Measurements from ENCODE around the gene THSD8.
A peak's percentile ranks its signal among the peaks of the same experiment; 100 is the strongest.

Gene THSD8

DNA sequence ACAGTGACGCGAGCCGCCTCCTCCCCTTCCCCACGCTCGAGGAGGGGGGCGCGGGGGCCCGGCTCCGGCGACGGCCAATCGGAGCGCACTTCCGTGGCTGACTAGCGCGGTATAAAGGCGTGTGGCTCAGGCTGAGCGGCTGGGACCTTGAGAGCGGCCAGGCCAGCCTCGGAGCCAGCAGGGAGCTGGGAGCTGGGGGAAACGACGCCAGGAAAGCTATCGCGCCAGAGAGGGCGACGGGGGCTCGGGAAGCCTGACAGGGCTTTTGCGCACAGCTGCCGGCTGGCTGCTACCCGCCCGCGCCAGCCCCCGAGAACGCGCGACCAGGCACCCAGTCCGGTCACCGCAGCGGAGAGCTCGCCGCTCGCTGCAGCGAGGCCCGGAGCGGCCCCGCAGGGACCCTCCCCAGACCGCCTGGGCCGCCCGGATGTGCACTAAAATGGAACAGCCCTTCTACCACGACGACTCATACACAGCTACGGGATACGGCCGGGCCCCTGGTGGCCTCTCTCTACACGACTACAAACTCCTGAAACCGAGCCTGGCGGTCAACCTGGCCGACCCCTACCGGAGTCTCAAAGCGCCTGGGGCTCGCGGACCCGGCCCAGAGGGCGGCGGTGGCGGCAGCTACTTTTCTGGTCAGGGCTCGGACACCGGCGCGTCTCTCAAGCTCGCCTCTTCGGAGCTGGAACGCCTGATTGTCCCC, 10.4 kb upstream of the THSD8 start, which contains the start of gene JUNB:
JUNB (plus strand) TSS at position 142 of the 706 bp plus-strand sequence; CDS start at position 428, 286 bp downstream.
- Histone ChIP-seq H3K27ac (peak within 1 kb of the TSS; percentile 98 to 99), H3K9me3 (no peaks in the 10 kb centered on the region), H3K27me3 (no peaks in the 10 kb centered on the region), H3K36me3 (peaks cover 0 to 13% (median 9%) of the 10 kb centered on the region in 3 donors), H3K4me3 (peak within 1 kb of the TSS; percentile 86 to 96), H3K4me1 (peaks cover 0 to 58% (median 48%) of the 10 kb centered on the region in 4 donors)
- intact Hi-C loops (cut with DNase I; ENCODE audit: low total_unique reads), result loop anchor here (2.0 to 10.0 kb wide), 2 partner anchors 13 to 1053 kb away; no protein-coding TSS in a partner anchor
- TF ChIP-seq CTCF (IDR thresholded peaks at IDR 0.05), result peak in 1 of 2 experiments; percentile 26
- DNase-seq, result peak; percentile 95 to 99

DNA sequence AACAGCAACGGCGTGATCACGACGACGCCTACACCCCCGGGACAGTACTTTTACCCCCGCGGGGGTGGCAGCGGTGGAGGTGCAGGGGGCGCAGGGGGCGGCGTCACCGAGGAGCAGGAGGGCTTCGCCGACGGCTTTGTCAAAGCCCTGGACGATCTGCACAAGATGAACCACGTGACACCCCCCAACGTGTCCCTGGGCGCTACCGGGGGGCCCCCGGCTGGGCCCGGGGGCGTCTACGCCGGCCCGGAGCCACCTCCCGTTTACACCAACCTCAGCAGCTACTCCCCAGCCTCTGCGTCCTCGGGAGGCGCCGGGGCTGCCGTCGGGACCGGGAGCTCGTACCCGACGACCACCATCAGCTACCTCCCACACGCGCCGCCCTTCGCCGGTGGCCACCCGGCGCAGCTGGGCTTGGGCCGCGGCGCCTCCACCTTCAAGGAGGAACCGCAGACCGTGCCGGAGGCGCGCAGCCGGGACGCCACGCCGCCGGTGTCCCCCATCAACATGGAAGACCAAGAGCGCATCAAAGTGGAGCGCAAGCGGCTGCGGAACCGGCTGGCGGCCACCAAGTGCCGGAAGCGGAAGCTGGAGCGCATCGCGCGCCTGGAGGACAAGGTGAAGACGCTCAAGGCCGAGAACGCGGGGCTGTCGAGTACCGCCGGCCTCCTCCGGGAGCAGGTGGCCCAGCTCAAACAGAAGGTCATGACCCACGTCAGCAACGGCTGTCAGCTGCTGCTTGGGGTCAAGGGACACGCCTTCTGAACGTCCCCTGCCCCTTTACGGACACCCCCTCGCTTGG, 9.6 kb upstream of the THSD8 start:
- Histone ChIP-seq H3K4me1 (peaks cover 0 to 50% (median 41%) of the 10 kb centered on the region in 4 donors), H3K27ac (peak overlapping the region; percentile 98 to 99), H3K27me3 (no peaks in the 10 kb centered on the region), H3K4me3 (peak overlapping the region; percentile 86 to 96), H3K36me3 (peaks cover 0 to 13% (median 9%) of the 10 kb centered on the region in 3 donors), H3K9me3 (no peaks in the 10 kb centered on the region)
- no peak for TF ChIP-seq CTCF (IDR thresholded peaks at IDR 0.05)
- intact Hi-C loops (cut with DNase I; ENCODE audit: low total_unique reads), result loop anchor here (2.0 to 10.0 kb wide), 2 partner anchors 13 to 1053 kb away; no protein-coding TSS in a partner anchor
- peak in 1 of 2 donors; percentile 82 for DNase-seq

GRCh38 chr19:12792853-12793289, 9.0 kb upstream of the THSD8 start:
- Histone ChIP-seq H3K27me3 (no peaks in the 10 kb centered on the region), H3K4me3 (peak overlapping the region; percentile 86 to 96), H3K36me3 (peaks cover 0 to 13% (median 9%) of the 10 kb centered on the region in 3 donors), H3K9me3 (no peaks in the 10 kb centered on the region), H3K4me1 (peaks cover 0 to 44% (median 35%) of the 10 kb centered on the region in 4 donors), H3K27ac (peak overlapping the region; percentile 98 to 99)
- intact Hi-C loops (cut with DNase I; ENCODE audit: low total_unique reads), result loop anchor here (2.0 to 10.0 kb wide), 2 partner anchors 14 to 1052 kb away; no protein-coding TSS in a partner anchor
- no peak for TF ChIP-seq CTCF (IDR thresholded peaks at IDR 0.05)
- no peak for DNase-seq

DNA sequence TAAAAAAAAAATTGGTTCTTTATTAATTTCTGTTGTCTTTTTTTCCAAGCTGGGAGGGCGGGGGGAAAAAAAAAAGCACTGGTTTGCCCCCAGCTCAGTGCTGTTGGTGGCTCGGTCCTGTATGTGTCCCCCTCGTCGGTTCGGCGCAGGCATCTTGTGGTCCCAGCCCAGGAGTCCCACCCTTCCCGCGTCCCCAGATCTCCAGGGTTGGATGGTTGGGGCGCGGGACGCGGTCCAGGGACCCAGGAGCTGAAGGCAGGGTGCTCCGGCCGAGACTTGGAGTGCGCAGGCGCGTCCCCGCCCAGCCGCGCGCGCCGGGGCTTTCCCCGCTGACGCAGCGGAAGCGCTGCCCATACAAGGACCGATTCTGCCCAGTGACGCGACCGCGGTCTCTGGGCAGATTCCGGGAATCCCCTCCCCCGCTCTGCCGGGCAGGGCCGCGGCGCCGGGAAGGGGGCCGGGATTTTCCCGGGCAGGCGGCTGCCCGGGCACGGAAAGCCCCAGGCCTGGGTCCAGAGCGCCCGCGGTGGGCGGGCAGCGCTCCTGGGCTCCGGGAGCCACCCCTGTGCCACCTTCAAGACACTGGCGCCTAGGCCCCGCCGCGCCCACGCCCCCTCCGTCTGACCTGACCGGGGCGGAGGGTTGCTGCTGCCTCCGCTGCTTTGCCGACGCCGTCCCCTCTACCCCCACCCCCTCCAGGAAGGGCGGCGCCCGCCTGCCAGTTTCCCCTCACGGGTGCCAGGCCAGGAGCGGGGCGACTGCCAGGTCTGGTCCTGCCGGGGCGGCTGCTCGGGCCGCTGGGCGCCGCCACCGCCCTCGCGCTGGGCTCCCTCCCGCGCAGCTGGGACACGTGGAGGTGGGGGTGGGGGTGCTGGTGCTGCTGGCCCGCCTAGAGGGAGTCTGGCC, 8.3 kb upstream of the THSD8 start:
- peak; percentile 89 to 97 for DNase-seq
- peaks cover under 1 to 15% (median 9%) of the 10 kb centered on the region in 3 donors for H3K36me3 ChIP-seq
- peak overlapping the region; percentile 98 to 99 for H3K27ac ChIP-seq
- no peaks in the 10 kb centered on the region for H3K27me3 ChIP-seq
- no peaks in the 10 kb centered on the region for H3K9me3 ChIP-seq
- peak overlapping the region; percentile 86 to 96 for H3K4me3 ChIP-seq
- intact Hi-C loops (cut with DNase I; ENCODE audit: low total_unique reads), result loop anchor here (2.0 to 10.0 kb wide), 2 partner anchors 15 to 1051 kb away; no protein-coding TSS in a partner anchor
- H3K4me1 ChIP-seq, result peaks cover 0 to 37% (median 28%) of the 10 kb centered on the region in 4 donors
- peak; percentile 4 for TF ChIP-seq CTCF (IDR thresholded peaks at IDR 0.05)
